Stimulated activated CD8-positive, alpha-beta memory T cell treated with anti-CD3 and anti-CD28 coated beads, Interleukin-7, amount 100 ng/mL, for 1 hour (primary cell): ENCODE results near the gene TMTC1.
A peak's percentile ranks its signal among the peaks of the same experiment; 100 is the strongest.
"Not testable (repeated sequence)": the region's sequence is repeated elsewhere in the genome, so short reads cannot be mapped to it uniquely, and the experiment has no call there.

Experiments
- DNase-seq, 2 donors: peaks; one replicate each; pipeline ENCODE4 v3.0.0-alpha.2; 2020; ENCODE audit warnings: low read depth in 2 of 2

TMTC1 gene

GRCh38 chr12:29569132-29569757, 214.5 kb downstream of the TMTC1 start:
- no peak for DNase-seq

GRCh38 chr12:29566441-29566840, 217.3 kb downstream of the TMTC1 start:
- no peak for DNase-seq

- no peak for DNase-seq
Observed at GRCh38 chr12:29565727-29566126, 218.0 kb downstream of the TMTC1 start.

- DNase-seq = no peak
Observed at GRCh38 chr12:29564925-29565324, 218.8 kb downstream of the TMTC1 start.

GRCh38 chr12:29563636-29564035, 220.1 kb downstream of the TMTC1 start:
- no peak for DNase-seq

- no peak for DNase-seq
Observed at GRCh38 chr12:29563071-29563470, 220.7 kb downstream of the TMTC1 start.

GRCh38 chr12:29562110-29562804, 221.5 kb downstream of the TMTC1 start:
- no peak for DNase-seq

- DNase-seq = no peak
Observed at GRCh38 chr12:29561664-29562071, 222.1 kb downstream of the TMTC1 start.

- DNase-seq = no peak
Observed at GRCh38 chr12:29559198-29559597, 224.5 kb downstream of the TMTC1 start.

- no peak for DNase-seq
Observed at GRCh38 chr12:29556363-29556762, 227.4 kb downstream of the TMTC1 start.

- not testable (repeated sequence) for DNase-seq
Observed at GRCh38 chr12:29555451-29555850, 228.3 kb downstream of the TMTC1 start.

GRCh38 chr12:29552994-29553748, 230.6 kb downstream of the TMTC1 start:
- DNase-seq = no peak

GRCh38 chr12:29552324-29552927, 231.3 kb downstream of the TMTC1 start:
- DNase-seq = peak; percentile 5 to 28

- no peak for DNase-seq
Observed at GRCh38 chr12:29551812-29552211, 231.9 kb downstream of the TMTC1 start.

- no peak for DNase-seq
Observed at GRCh38 chr12:29547864-29548263, 235.9 kb downstream of the TMTC1 start.

- DNase-seq = no peak
Observed at GRCh38 chr12:29547151-29547632, 236.6 kb downstream of the TMTC1 start.

- DNase-seq = no peak
Observed at GRCh38 chr12:29546000-29546399, 237.7 kb downstream of the TMTC1 start.

GRCh38 chr12:29545102-29545467, 238.7 kb downstream of the TMTC1 start:
- DNase-seq = no peak

GRCh38 chr12:29544428-29545101, 239.2 kb downstream of the TMTC1 start:
- DNase-seq = no peak

GRCh38 chr12:29543036-29543435, 240.7 kb downstream of the TMTC1 start:
- no peak for DNase-seq

- DNase-seq = no peak
Observed at GRCh38 chr12:29537298-29537697, 246.4 kb downstream of the TMTC1 start.

GRCh38 chr12:29534935-29535334, 248.8 kb downstream of the TMTC1 start:
- DNase-seq = no peak
